CD14-positive monocyte (primary cell): ENCODE results near the gene GFRA4. TPM values are rescaled to one million over a fixed set of nuclear protein-coding genes. Genes with fewer than 3 reads are reported as not detected.

ENCODE experiments used
- DNase-seq, 3 donors: peaks; one replicate each; pipeline ENCODE4 v3.0.0-alpha.2; 2011 to 2022
- H2AFZ ChIP-seq: 2 replicates; pipeline ENCODE4 v1.6.0; 2012; ENCODE audit warnings: mild to moderate bottlenecking, low read depth, low read length, inconsistent platforms; ENCODE audit not compliant: insufficient read depth, poor library complexity, severe bottlenecking
- H3K27ac ChIP-seq, 2 donors: 1 replicate in 1 of 2; 2 replicates in 1 of 2; pipeline ENCODE4 v1.5.1; 2012 to 2013; ENCODE audit warnings: low read length in 2 of 2, control low read depth in 1 of 2, inconsistent platforms in 1 of 2, low read depth in 1 of 2, mild to moderate bottlenecking in 1 of 2
- H3K27me3 ChIP-seq, 2 donors: one replicate each; pipeline versions ENCODE4 v1.6.0 to v1.6.1; 2011 to 2013; ENCODE audit warnings: low read length in 2 of 2; ENCODE audit not compliant: control insufficient read depth in 2 of 2, insufficient read depth in 2 of 2
- H3K36me3 ChIP-seq, 2 donors: replicated peaks in 1 of 2; 1 replicate in 1 of 2; 2 replicates in 1 of 2; pipeline versions ENCODE4 v1.5.1 to v1.6.1; 2012 to 2013; ENCODE audit warnings: low read length in 2 of 2, control low read depth in 1 of 2, inconsistent platforms in 1 of 2, mild to moderate bottlenecking in 1 of 2; ENCODE audit not compliant: insufficient read depth in 2 of 2, control insufficient read depth in 1 of 2
- H3K4me1 ChIP-seq, 2 donors: 1 replicate in 1 of 2; 2 replicates in 1 of 2; pipeline versions ENCODE4 v1.5.1 to v1.6.1; 2012 to 2013; ENCODE audit warnings: low read length in 2 of 2, control low read depth in 1 of 2, inconsistent platforms in 1 of 2, mild to moderate bottlenecking in 1 of 2, moderate library complexity in 1 of 2; ENCODE audit not compliant: insufficient read depth in 2 of 2, control insufficient read depth in 1 of 2
- H3K4me2 ChIP-seq: replicated peaks from 2 replicates; pipeline ENCODE3; 2012; ENCODE audit warnings: low read length, moderate library complexity, mild to moderate bottlenecking; ENCODE audit not compliant: poor library complexity, severe bottlenecking; ENCODE audit errors: extremely low read depth
- H3K4me3 ChIP-seq, 3 experiments: fragments of 200-600 bp in 1 of 3; sonication (generic) in 1 of 3; replicated peaks in 1 of 3; 1 replicate in 2 of 3; 2 replicates in 1 of 3; pipeline ENCODE4 v1.5.1; 2011 to 2013; ENCODE audit warnings: low read length in 3 of 3, mild to moderate bottlenecking in 3 of 3, control low read depth in 2 of 3, low read depth in 2 of 3, inconsistent platforms in 1 of 3, moderate library complexity in 1 of 3
- H3K79me2 ChIP-seq: 2 replicates; pipeline ENCODE4 v1.6.0; 2012; ENCODE audit warnings: mild to moderate bottlenecking, control low read depth, inconsistent platforms, low read length, moderate library complexity; ENCODE audit not compliant: insufficient read depth
- H3K9ac ChIP-seq: 2 replicates; pipeline ENCODE4 v1.6.0; 2017; ENCODE audit warnings: low read length, mild to moderate bottlenecking; ENCODE audit not compliant: insufficient read depth, poor library complexity, severe bottlenecking
- H3K9me3 ChIP-seq, 2 donors: replicated peaks in 1 of 2; 1 replicate in 1 of 2; 2 replicates in 1 of 2; pipeline versions ENCODE4 v1.5.1 to v1.6.1; 2012 to 2013; ENCODE audit warnings: low read length in 2 of 2, control low read depth in 1 of 2; ENCODE audit not compliant: control insufficient read depth in 1 of 2, insufficient read depth in 1 of 2
- H4K20me1 ChIP-seq: 2 replicates; pipeline ENCODE4 v1.6.0; 2012; ENCODE audit warnings: mild to moderate bottlenecking, low read length, control low read depth, moderate library complexity; ENCODE audit not compliant: insufficient read depth
- H3K27ac Mint-ChIP-seq, 7 donors: one replicate each; pipeline ENCODE4 v1.8.0; 2020; ENCODE audit warnings: mild to moderate bottlenecking in 7 of 7, mixed read lengths in 7 of 7, moderate library complexity in 6 of 7, inconsistent platforms in 2 of 7
- H3K27me3 Mint-ChIP-seq, 3 donors: one replicate each; pipeline ENCODE4 v1.8.0; 2021 to 2022; ENCODE audit warnings: low read depth in 3 of 3, mild to moderate bottlenecking in 3 of 3, mixed read lengths in 3 of 3, moderate library complexity in 3 of 3, inconsistent platforms in 1 of 3
- H3K36me3 Mint-ChIP-seq, 2 donors: one replicate each; pipeline ENCODE4 v1.8.0; 2020; ENCODE audit warnings: mixed read lengths in 2 of 2, inconsistent platforms in 1 of 2, mild to moderate bottlenecking in 1 of 2
- H3K4me1 Mint-ChIP-seq: one replicate; pipeline ENCODE4 v1.8.0; 2020; ENCODE audit warnings: mild to moderate bottlenecking, mixed read lengths
- H3K4me3 Mint-ChIP-seq, 2 donors: one replicate each; pipeline ENCODE4 v1.8.0; 2020; ENCODE audit warnings: mild to moderate bottlenecking in 2 of 2, mixed read lengths in 2 of 2, moderate library complexity in 1 of 2
- H3K9me3 Mint-ChIP-seq, 7 donors: one replicate each; pipeline ENCODE4 v1.8.0; 2020 to 2022; ENCODE audit warnings: mixed read lengths in 7 of 7, mild to moderate bottlenecking in 6 of 7, moderate library complexity in 6 of 7, inconsistent platforms in 2 of 7
- WGBS: methylation state at CpG from one replicate; pipeline ENCODE4 v1.1.5; 2013; ENCODE audit warnings: missing lambda C conversion rate; ENCODE audit not compliant: insufficient coverage; 5-methylcytosine and 5-hydroxymethylcytosine counted together
- intact Hi-C, 2 donors: fragments of 100-400 bp; cut with micrococcal nuclease; formaldehyde crosslinking; loops; one replicate each; pipeline versions ENCODE4 v1.15.0 to v1.15.1; 2023
- polyA plus RNA-seq, 3 donors: library from polyadenylated mRNA; depleted of rRNA in 1 of 3; unstranded in 2 of 3; stranded (reverse) in 1 of 3; fragments of 300-500 nt in 2 of 3; fragments of >200 nt in 1 of 3; fragmentation: Illumina TruSeq in 2 of 3; gene quantifications; 1 replicate in 2 of 3; 2 replicates in 1 of 3; pipeline ENCODE4 v1.2.3, GENCODE V29; 2012 to 2021
- TF ChIP-seq, protein P1 (sequence below): fragments of 200-600 bp; IDR thresholded peaks from one replicate; pipeline ENCODE4 v1.8.0; 2022; ENCODE audit warnings: antibody characterized with exemption, mild to moderate bottlenecking

The GFRA4 gene
- polyA plus RNA-seq, 3 donors = not detected

DNA sequence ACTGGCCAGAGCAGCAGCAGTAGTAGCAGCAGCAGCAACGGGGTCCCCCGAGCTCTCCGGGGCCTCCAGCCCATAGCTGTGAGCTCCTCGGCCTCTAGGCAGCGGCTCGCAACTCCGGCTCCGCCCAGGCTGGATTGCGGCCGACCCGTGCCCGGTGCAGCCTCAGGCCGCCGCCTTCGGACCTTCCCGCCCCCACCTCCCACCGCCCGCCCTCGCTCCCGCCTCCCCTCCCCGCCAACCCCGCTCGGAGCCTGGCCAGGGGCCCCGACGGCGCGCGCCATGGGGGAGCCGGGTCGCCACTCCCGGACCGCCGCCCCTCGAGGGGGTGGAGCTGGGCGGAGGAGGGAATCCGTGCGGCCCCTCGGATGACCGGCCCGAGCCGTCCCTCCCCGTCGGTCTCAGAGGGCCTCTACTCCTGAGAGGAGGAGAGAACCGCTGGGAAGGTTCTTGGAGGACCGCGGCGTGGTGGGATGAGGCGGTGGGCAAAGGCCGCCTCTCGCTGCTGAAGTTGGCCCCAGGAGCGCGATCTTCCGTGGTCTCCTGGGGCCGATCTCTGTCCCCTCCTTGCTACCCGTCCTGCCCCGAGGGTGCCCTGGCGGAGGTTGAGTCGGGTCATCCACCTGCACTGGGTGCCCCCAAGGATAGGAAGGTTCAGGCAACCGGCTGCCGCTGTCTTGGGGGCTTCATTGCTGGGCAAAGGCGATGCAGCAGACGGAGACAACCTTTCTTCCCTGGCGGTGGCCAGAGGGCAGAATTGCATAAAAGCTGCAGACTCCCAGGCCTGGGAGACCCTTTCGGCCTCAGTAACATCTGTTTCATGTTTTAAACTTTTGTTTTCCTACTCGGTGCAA, 19.0 kb upstream of the GFRA4 start, which contains the start of gene ADAM33:
Gene ADAM33, minus strand, starts transcription at position 80 of the 851 bp plus-strand sequence. Its CDS starts 6 bp downstream, at position 74.
- intact Hi-C loops = no loop called here
- 13% methylated on average over 34 of the region's 65 CpGs for WGBS
- Mint-ChIP-seq H3K4me3 (peak within 1 kb of the TSS in 1 of 2 donors; percentile 85), H3K27me3 (peaks cover 57 to 78% (median 61%) of the 10 kb centered on the region in 3 donors), H3K36me3 (no peaks in the 10 kb centered on the region), H3K9me3 (peaks cover 0 to 10% (median 3%) of the 10 kb centered on the region in 7 donors), H3K27ac (peak within 1 kb of the TSS in 1 of 7 donors; percentile 75), H3K4me1 (peaks cover 9% of the 10 kb centered on the region)
- Histone ChIP-seq H3K27me3 (peaks cover 14 to 62% of the 10 kb centered on the region in 2 donors), H3K4me2 (peak within 1 kb of the TSS; percentile 42), H4K20me1 (no peaks in the 10 kb centered on the region), H3K4me1 (peaks cover 7 to 10% of the 10 kb centered on the region in 2 donors), H3K36me3 (no peaks in the 10 kb centered on the region), H3K79me2 (no peaks in the 10 kb centered on the region), H3K27ac (no peak within 1 kb of the TSS), H3K9ac (no peak within 1 kb of the TSS), H2AFZ (peak within 1 kb of the TSS; percentile 36), H3K9me3 (no peaks in the 10 kb centered on the region), H3K4me3 (no peak within 1 kb of the TSS)
- no peak for DNase-seq
- TF ChIP-seq, protein P1, sequence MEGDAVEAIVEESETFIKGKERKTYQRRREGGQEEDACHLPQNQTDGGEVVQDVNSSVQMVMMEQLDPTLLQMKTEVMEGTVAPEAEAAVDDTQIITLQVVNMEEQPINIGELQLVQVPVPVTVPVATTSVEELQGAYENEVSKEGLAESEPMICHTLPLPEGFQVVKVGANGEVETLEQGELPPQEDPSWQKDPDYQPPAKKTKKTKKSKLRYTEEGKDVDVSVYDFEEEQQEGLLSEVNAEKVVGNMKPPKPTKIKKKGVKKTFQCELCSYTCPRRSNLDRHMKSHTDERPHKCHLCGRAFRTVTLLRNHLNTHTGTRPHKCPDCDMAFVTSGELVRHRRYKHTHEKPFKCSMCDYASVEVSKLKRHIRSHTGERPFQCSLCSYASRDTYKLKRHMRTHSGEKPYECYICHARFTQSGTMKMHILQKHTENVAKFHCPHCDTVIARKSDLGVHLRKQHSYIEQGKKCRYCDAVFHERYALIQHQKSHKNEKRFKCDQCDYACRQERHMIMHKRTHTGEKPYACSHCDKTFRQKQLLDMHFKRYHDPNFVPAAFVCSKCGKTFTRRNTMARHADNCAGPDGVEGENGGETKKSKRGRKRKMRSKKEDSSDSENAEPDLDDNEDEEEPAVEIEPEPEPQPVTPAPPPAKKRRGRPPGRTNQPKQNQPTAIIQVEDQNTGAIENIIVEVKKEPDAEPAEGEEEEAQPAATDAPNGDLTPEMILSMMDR = no peak

DNA sequence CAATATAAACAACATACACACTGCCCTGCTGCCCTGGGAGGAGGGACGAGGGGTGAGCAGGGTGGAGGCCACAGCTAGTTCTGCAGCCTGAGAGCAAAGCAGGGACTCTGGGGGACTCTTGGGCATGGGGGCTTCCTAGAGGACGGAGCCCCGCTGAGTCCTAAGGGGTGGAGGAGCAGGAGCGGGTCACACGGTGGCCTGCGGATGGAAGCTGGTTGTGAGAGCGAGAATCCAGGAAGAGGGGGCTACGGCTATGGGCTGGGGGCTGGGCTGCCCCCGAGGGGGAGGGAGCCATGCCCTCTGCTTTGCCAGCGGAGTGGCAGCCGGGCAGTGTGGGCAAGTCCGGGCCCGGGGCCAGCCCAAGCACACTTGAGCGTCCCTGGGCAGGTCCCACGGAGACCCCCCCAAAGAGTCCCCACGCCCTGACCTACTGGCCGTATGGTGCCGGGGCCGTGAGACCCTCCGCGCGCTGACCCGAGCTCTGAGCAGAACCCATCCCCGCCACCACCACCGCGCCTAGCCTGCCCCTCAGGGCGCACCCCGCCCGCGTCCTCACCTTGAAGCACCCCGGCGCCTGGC, 18.2 kb upstream of the GFRA4 start:
- Histone ChIP-seq H3K9me3 (no peaks in the 10 kb centered on the region), H3K4me2 (peak overlapping the region; percentile 42), H4K20me1 (no peaks in the 10 kb centered on the region), H3K9ac (no peak overlapping the region), H3K4me1 (peaks cover 10% of the 10 kb centered on the region in 2 donors), H3K27me3 (peaks cover 14 to 63% of the 10 kb centered on the region in 2 donors), H3K36me3 (no peaks in the 10 kb centered on the region), H3K27ac (no peak overlapping the region), H3K4me3 (no peak overlapping the region), H3K79me2 (no peaks in the 10 kb centered on the region), H2AFZ (no peak overlapping the region)
- WGBS = 17% methylated on average over 32 of the region's 32 CpGs
- peak overlapping the region in 1 of 7 donors; percentile 75 for H3K27ac Mint-ChIP-seq
- DNase-seq = no peak
- H3K4me1 Mint-ChIP-seq = peaks cover 13% of the 10 kb centered on the region
- H3K27me3 Mint-ChIP-seq = peaks cover 58 to 80% (median 62%) of the 10 kb centered on the region in 3 donors
- intact Hi-C loops = no loop called here
- peaks cover 0 to 10% (median 3%) of the 10 kb centered on the region in 7 donors for H3K9me3 Mint-ChIP-seq
- no peaks in the 10 kb centered on the region for H3K36me3 Mint-ChIP-seq
- H3K4me3 Mint-ChIP-seq = peak overlapping the region in 1 of 2 donors; percentile 85
- TF ChIP-seq, protein P1 = no peak
